ENCODE measurements around the gene CLCN7.
"Not testable (repeated sequence)": the region's sequence is repeated elsewhere in the genome, so short reads cannot be mapped to it uniquely, and the experiment has no call there.

CLCN7 gene

GRCh38 chr16:1485847-1486496, 11.1 kb upstream of the CLCN7 start:
- DNase-seq, result no peak

DNA sequence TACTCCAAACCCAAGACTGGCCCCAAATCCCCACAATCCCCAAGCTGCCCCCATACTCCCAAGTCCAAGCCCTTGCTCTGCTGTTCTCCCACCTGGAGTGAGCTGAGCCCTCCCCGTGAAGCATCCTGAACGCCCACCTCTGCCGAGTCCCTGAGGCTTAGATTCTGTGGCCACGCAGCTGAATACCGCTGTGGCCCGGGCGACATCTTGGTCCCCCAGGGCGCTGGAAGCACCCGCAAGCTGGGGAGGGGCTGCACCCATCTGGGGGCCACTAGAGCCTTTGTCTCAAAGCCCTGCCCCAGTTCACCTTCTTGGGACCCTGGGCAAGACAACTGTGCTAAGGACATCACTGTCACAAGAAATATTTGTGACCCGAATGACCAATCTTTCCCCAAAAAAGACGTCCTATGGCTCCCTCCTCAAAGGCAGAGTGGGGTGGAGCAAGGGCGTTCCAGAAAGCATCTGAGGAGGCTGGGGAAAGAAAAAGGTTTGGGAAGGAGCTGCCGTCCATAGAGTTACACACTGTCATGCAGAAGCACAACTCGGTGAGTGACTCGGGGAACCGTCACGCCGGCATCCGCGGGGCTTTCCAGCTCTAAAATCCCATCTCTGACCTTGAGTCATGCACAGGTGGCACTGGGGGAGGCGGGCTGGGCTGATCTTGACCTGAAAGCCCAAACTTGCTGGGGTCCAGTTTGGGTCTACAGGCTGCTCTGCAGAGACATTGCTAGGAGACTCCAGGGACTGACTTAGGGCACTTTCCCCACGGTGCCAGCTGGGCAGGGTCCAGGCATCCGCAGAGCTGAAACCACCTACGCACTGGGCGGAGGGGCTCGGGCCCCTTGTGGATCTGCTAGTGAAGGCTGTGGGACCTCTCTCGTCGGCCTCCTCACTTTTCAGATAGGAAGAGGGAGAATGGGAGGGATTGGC, 7.3 kb upstream of the CLCN7 start:
- no peak for DNase-seq

GRCh38 chr16:1478937-1479336, 4.1 kb upstream of the CLCN7 start:
- DNase-seq, result not testable (repeated sequence)

- no peak for DNase-seq
Measured at GRCh38 chr16:1477033-1477432, 2.2 kb upstream of the CLCN7 start.

DNA sequence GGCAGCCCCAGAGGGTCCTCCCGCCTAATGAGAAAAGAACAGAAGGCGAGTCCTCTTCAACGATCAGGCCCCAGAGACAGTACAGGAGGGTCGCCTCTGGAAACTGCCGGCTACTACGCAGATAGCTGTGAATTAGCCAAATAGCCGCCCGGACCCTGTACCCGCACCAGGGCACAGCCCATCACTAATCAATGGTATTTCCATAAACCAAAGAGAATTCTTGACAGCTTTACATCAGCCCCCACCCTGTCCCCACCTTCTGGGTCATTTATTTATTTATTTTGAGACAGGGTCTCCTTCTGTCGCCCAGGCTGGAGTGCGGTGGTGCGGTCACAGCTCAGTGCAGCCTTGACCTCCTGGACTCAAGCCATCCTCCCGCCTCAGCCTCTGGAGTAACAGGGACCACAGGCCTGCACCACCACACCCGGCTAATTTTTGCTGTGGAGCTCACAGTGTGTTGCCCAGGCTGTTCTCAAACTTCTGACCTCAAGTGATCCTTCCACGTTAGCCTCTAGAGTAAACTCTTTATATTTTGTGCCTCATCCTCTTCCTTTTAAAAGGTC, 805 bp upstream of the CLCN7 start:
- no peak for DNase-seq

DNA sequence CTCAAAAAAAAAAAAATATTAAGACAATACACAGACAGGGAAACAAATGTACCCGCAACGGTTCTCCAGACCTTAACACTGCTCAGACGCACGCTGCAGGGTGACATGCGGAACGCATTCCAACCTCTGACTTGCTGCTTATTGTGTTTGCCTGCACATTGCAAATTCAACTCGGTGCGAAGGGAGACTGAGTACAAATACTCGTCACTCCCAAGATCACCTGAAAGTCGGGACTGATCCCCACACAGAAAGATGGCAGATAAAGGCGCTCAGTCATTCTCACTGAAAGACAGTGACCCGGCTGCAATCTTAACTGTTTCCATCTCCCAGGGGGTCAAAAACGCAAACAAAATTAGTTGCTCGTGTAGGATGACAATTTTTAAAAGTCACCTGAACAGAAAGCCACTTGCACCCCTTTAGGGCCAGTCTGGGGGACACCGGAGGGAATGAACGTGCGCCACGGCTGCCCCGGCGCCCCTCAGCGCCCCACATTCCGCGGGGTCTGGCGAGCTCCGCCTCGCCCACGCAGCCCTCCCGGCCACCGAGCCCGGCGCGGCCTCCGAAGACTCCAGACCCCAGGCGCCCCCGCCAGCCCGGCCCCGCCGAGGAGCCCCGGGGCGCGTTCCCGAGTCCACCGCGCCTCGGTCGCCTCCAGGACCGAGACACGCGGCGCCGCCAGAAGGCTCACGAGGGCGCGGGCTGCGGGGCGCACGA, 589 bp downstream of the CLCN7 start:
- no peak for DNase-seq

GRCh38 chr16:1472974-1473373, 1.9 kb downstream of the CLCN7 start:
- no peak for DNase-seq

GRCh38 chr16:1471569-1472194, 3.1 kb downstream of the CLCN7 start:
- DNase-seq, result no peak

- no peak for DNase-seq
Measured at GRCh38 chr16:1470481-1471251, 4.2 kb downstream of the CLCN7 start.

DNA sequence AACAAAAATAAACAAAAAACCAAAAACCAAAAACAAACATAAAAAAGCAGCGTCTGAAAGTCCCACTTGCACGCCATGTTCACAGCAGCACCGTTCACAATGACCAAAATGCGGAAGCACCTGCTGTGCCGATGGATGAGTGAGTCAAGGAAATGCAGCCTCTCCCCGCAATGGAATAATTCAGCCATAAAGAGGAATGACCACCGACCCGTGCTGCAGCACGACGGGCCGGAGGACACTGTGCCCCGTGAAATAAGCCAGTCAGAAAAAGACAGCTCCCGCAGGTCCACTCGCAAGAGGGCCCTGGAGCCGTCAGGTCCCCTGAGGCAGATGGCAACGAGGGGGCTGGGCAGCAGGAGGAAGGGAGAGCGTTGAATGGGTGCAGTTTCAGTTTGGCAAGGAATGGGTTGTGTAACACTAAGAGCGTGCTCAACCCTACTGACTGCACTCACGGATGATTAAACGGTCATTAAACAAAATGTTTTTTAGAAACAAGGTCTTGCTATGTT, 5.1 kb downstream of the CLCN7 start:
- DNase-seq, result no peak

- not testable (repeated sequence) for DNase-seq
Measured at GRCh38 chr16:1469141-1469540, 5.7 kb downstream of the CLCN7 start.

DNA sequence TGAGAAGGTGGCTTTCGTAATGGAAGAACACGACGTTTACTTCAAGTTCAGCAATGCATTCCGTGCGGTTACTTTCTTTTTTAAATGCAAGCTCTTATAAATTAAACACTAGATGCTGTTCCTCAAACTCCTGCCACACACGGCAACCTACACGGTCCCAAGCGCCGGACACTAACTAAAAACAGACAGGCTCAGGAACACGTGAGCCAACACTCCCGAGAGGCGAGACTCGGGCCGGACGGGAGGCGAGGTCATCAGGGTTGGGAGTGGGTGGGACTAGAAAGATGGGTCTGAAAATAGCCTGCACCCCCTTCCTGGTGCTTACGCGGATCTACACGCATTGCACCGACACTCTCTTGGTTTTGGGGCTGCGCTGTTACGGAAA, 6.4 kb downstream of the CLCN7 start:
- no peak for DNase-seq

DNA sequence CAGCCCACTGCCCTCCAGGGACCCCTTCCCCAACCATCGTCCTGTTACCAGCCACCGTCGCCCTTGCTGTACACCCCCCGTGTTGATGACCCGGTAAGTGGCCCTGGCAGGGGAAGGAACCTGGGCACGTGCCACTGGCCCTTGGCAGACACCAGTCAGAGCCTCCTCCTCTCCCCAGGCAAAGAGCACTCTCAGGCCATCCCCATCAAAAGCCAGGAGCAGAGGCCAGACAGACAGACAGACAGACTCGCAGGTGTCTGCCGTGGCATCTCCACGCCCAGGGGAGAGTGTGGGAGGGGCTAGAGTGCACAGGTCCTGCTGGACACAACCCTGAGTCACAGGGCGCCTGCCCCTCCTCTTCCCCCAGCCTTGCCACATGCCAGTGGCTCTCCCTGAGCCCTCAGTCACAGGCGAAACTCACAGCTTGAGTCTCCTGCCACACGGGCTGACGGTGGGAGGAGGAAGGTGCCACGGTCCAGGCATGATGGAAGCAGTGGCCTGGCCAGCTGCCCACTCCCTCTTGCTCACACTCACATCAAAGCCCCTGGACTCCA, 7.8 kb downstream of the CLCN7 start:
- no peak for DNase-seq

GRCh38 chr16:1466054-1466453, 8.8 kb downstream of the CLCN7 start:
- no peak for DNase-seq

GRCh38 chr16:1465567-1465915, 9.3 kb downstream of the CLCN7 start:
- DNase-seq, result no peak

DNA sequence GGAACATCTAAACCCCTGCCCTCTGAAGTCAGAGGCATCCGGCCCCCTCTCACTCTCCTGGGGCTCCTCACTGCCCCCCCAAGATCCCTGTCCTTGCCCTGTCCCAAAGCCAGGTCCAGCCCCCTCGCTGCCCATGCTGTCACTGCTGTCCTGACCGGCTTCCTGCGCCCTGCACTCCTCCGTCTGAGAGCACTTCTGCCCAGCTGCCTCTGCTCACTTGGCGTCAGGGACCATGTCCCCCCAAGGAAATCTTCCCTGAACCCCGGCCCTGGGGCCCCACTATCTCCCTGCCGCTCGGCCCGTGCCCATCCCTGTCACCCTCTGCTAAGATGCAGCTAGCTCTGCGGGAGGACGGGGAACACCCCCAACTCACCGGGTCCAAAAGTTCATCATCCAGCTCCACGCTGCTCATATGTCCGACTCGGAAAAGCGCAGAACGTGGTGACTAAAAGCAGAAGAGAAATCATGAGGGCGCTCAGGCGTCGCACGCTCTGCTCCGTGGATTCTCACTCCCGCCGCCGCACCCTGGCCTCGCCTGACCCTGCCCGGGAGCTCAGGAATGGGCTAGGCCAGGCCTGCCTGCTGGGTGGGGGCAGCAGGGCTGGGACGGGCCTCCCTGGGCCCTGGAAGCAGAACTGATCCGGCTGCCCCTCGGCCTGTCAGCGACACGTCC, 9.8 kb downstream of the CLCN7 start:
- DNase-seq, result no peak

DNA sequence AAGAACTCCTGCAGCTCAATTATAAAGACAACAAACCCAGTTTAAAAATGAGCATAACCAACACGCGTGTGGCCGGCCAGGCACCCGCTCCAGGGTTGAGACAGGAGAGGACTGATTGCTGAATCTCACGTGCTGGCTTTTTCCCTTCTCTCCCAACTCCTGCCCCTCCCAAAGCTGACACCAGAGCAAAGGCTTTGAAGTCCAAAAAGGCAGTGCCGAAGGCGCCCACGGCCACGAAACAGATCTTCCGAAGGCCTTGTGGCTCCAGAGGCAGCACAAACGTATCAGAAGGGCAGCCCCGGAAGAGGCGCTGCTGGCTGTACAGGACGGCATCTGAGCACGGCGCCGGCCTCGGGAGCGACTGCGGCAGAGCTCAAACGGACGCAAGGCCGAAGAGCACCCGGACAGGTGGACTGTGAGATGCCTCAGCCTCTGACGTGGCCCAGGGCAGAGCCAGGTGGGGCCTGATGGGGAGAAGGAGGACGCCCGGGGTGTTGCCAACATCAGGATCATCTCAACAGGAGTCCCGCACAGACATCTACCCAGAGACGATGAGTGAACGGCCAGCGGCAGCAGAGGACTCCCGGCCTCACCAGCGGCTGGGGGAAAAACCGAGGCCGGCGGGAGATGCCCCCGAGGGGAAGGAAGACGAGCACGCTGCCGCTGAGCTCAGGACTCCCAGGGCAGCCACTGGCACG, 10.5 kb downstream of the CLCN7 start:
- no peak for DNase-seq

GRCh38 chr16:1461146-1461545, 13.7 kb downstream of the CLCN7 start:
- DNase-seq, result no peak

DNA sequence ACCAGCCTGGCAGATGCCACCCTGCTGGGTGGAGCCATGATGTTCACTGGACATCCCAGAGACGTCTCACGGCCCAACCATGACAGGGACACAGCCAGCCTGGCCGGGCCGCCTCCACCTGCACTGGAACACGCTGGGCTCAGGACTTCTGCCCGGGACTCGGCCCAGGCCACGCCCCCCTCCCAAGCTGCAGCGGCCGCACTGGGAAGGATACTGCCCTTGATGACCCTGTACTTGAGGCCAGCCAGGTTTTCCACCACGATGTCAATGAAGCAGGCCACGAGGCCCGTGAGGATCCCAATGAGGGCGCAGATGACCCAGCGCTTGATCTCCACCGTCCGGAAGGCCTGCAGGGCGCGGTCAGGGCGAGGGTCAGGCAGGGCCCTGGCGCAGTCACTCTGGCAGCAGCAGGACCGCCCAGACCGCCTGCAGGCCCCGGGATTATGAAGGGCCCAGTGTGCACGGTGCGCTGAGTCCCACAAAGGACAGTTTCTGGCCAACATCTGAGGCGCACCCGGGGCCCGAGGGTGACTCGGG, 14.2 kb downstream of the CLCN7 start:
- no peak for DNase-seq

GRCh38 chr16:1459967-1460366, 14.9 kb downstream of the CLCN7 start:
- DNase-seq, result no peak

Data from stimulated activated CD4-positive, alpha-beta T cell treated with anti-CD3 and anti-CD28 coated beads, Interleukin-1b, Interleukin-23, amount 100 ng/mL, for 48 hours (primary cell).